Endothelial cell of umbilical vein (primary cell): ENCODE results near the gene PRIMA1. TPM values are rescaled to one million over a fixed set of nuclear protein-coding genes. Genes with fewer than 3 reads are reported as not detected.

ENCODE experiments used
- BruUV-seq: library from RNA; stranded (reverse); fragments of 400-500 nt; replicated peaks from 2 replicates; lab custom pipeline; 2021; lab: Mats Ljungman, UMichigan
- CTCF ChIA-PET: fragments of 300-600, 350-600 bp; sonication (Branson Sonifier 250); formaldehyde crosslinking; loops from one replicate; lab custom pipeline; 2021; ENCODE audit warnings: antibody characterized with exemption, inconsistent platforms; lab: Charles Lee
- POLR2A ChIA-PET: fragments of 300-600, 350-600 bp; sonication (Branson Sonifier 250); formaldehyde crosslinking; loops from one replicate; lab custom pipeline; 2021; ENCODE audit warnings: antibody characterized with exemption, inconsistent platforms; lab: Charles Lee
- DNase-seq: peaks from one replicate; pipeline ENCODE4 v3.0.0-alpha.2; 2011; ENCODE audit warnings: low read depth, low spot score
- FAIRE-seq: peaks from 2 replicates; lab custom pipeline; 2011; peaks lifted over from hg19 to GRCh38; lab: Jason Lieb, UNC
- H2AFZ ChIP-seq: 2 replicates; pipeline ENCODE4 v1.6.0; 2012; ENCODE audit warnings: low read depth, low read length, control low read depth, inconsistent platforms
- H3K27ac ChIP-seq: 2 replicates; pipeline ENCODE4 v1.5.1; 2011; ENCODE audit warnings: low read depth, mild to moderate bottlenecking, control low read depth, low read length, moderate library complexity; ENCODE audit not compliant: insufficient read depth
- H3K27me3 ChIP-seq, 2 experiments: 2 replicates each; pipeline versions ENCODE4 v1.6.0 to v1.6.1; 2011; ENCODE audit warnings: low read length in 2 of 2, mixed read lengths in 1 of 2; ENCODE audit not compliant: control insufficient read depth in 2 of 2, insufficient read depth in 2 of 2
- H3K36me3 ChIP-seq, 2 experiments: 2 replicates in 1 of 2; 3 replicates in 1 of 2; pipeline ENCODE4 v1.5.1; 2011; ENCODE audit warnings: low read length in 2 of 2, mild to moderate bottlenecking in 1 of 2, moderate library complexity in 1 of 2; ENCODE audit not compliant: control insufficient read depth in 2 of 2, insufficient read depth in 2 of 2; ENCODE audit errors: extremely low read depth in 1 of 2
- H3K4me1 ChIP-seq: 3 replicates; pipeline ENCODE4 v1.5.1; 2011; ENCODE audit warnings: mild to moderate bottlenecking, low read length; ENCODE audit not compliant: control insufficient read depth, insufficient read depth; ENCODE audit errors: extremely low read depth
- H3K4me2 ChIP-seq: 2 replicates; pipeline ENCODE4 v1.6.1; 2011; ENCODE audit warnings: low read length, control low read depth, mixed read lengths; ENCODE audit not compliant: insufficient read depth
- H3K4me3 ChIP-seq, 3 experiments: fragments of 200-600 bp in 1 of 3; sonication (generic), shearing (Covaris generic) in 1 of 3; replicated peaks in 1 of 3; 2 replicates each; pipeline ENCODE4 v1.5.1; 2011 to 2016; ENCODE audit warnings: control low read depth in 3 of 3, low read length in 3 of 3, mild to moderate bottlenecking in 2 of 3, inconsistent platforms in 1 of 3, low read depth in 1 of 3, moderate library complexity in 1 of 3; ENCODE audit not compliant: insufficient read depth in 1 of 3
- H3K79me2 ChIP-seq: 2 replicates; pipeline ENCODE4 v1.6.0; 2012; ENCODE audit warnings: low read length, inconsistent platforms; ENCODE audit not compliant: control insufficient read depth, insufficient read depth
- H3K9ac ChIP-seq: replicated peaks from 2 replicates; pipeline ENCODE3; 2011; ENCODE audit warnings: low read length, control low read depth; ENCODE audit not compliant: insufficient read depth; ENCODE audit errors: extremely low read depth
- H3K9me1 ChIP-seq: replicated peaks from 3 replicates; pipeline ENCODE4 v1.6.0; 2011; ENCODE audit warnings: mild to moderate bottlenecking, low read length; ENCODE audit not compliant: control insufficient read depth, insufficient read depth; ENCODE audit errors: extremely low read depth
- H3K9me3 ChIP-seq: replicated peaks from 2 replicates; pipeline ENCODE4 v1.5.1; 2012; ENCODE audit warnings: low read length, inconsistent platforms; ENCODE audit not compliant: control insufficient read depth, insufficient read depth
- H4K20me1 ChIP-seq: replicated peaks from 2 replicates; pipeline ENCODE3; 2011; ENCODE audit warnings: mild to moderate bottlenecking, low read length; ENCODE audit not compliant: control insufficient read depth, insufficient read depth; ENCODE audit errors: extremely low read depth
- EZH2 ChIP-seq: IDR thresholded peaks from 2 replicates; pipeline ENCODE4 v1.6.1; 2012; ENCODE audit warnings: borderline replicate concordance, low read depth, mild to moderate bottlenecking, moderate library complexity, low read length, inconsistent platforms; ENCODE audit not compliant: severe bottlenecking
- FOS ChIP-seq: IDR thresholded peaks from 2 replicates; pipeline ENCODE4 v1.6.1; 2011; ENCODE audit warnings: mild to moderate bottlenecking, low read length, moderate library complexity, borderline replicate concordance; ENCODE audit not compliant: insufficient read depth
- GATA2 ChIP-seq: IDR thresholded peaks from 2 replicates; pipeline ENCODE4 v1.7.0; 2011; ENCODE audit warnings: low read depth, mild to moderate bottlenecking, moderate library complexity, mixed read lengths, low read length; ENCODE audit not compliant: insufficient read length, insufficient read depth
- JUN ChIP-seq: IDR thresholded peaks from 2 replicates; pipeline ENCODE4 v1.6.1; 2011; ENCODE audit warnings: borderline replicate concordance, low read depth; ENCODE audit not compliant: insufficient read length, insufficient read depth
- MYC ChIP-seq: IDR thresholded peaks from one replicate; pipeline ENCODE4 v1.6.1; 2011; ENCODE audit warnings: mild to moderate bottlenecking, low read depth, low read length
- POLR2A ChIP-seq: IDR thresholded peaks from 2 replicates; pipeline ENCODE4 v1.6.1; 2012; ENCODE audit warnings: low read depth, mild to moderate bottlenecking, control low read depth, low read length
- POLR2AphosphoS5 ChIP-seq: IDR thresholded peaks from 2 replicates; pipeline ENCODE4 v1.6.1; 2012; ENCODE audit warnings: low read depth, mild to moderate bottlenecking, control low read depth, low read length, moderate library complexity; ENCODE audit not compliant: insufficient read depth
- dilution Hi-C: fragments of 300-500 bp; cut with MboI; formaldehyde crosslinking; loops from one replicate; pipeline ENCODE4 v1.15.0; 2019; ENCODE audit warnings: low sequenced_read_pairs; ENCODE audit not compliant: extremely low pct_ligation_motif_present
- intact Hi-C: fragments of 100-400 bp; cut with micrococcal nuclease; formaldehyde crosslinking; loops from one replicate; pipeline ENCODE4 v1.10.0; 2022
- polyA plus RNA-seq, 4 experiments: library from polyadenylated mRNA; depleted of rRNA in 3 of 4; stranded (reverse) in 3 of 4; unstranded in 1 of 4; fragments of >200 nt; gene quantifications; 2 replicates each; pipeline versions ENCODE4 v1.2.1 to v1.2.3, GENCODE V29; 2011 to 2012; ENCODE audit warnings: missing spikeins in 1 of 4
- total RNA-seq: library from RNA; stranded (reverse); gene quantifications from 2 replicates; pipeline ENCODE4 v1.2.3, GENCODE V29; 2021
- TF ChIP-seq, protein P1 (sequence below), 2 donors: IDR thresholded peaks; 1 replicate in 1 of 2; 2 replicates in 1 of 2; pipeline ENCODE4 v1.5.1; 2011; ENCODE audit warnings: low read length in 2 of 2, mild to moderate bottlenecking in 2 of 2, moderate library complexity in 2 of 2, control low read depth in 1 of 2, inconsistent platforms in 1 of 2, low read depth in 1 of 2; ENCODE audit not compliant: insufficient read depth in 1 of 2; ENCODE audit errors: extremely low read depth in 1 of 2
- TF ChIP-seq, protein P2 (sequence below): IDR thresholded peaks from 2 replicates; pipeline ENCODE4 v1.6.1; 2011; ENCODE audit not compliant: insufficient read depth, insufficient read length

The PRIMA1 gene
- total and polyA plus RNA-seq, 2 donors (not counting 3 experiments of a cell fraction or from before 2014, with no cell fraction given): not detected

DNA sequence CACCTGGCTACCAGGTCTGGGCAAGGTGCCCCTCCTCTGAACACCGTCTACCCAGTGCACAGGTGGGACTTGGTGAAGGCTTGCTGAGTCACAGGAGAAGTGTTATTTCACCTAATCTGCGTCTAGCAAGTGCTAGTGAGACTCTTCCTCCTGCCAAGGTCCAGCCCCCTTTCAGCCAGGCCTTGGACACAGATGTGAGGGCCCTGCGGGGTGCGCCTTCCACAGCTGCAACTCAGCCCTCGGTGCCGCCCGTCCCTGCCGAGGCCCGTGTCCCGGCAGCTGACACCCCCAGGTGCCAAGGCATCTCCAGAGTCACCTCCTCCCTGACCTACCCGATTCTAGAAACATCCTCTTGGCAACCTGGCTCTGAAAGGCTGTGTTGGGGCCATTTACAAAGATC lies 55.1 kb downstream of the PRIMA1 start:
- POLR2A ChIA-PET: no interaction called here
- H3K27ac ChIP-seq: no peak overlapping the region
- no peaks in the 10 kb centered on the region for H4K20me1 ChIP-seq
- TF ChIP-seq JUN (no peak), GATA2 (no peak), MYC (no peak), EZH2 (no peak), FOS (no peak), POLR2A (no peak), POLR2AphosphoS5 (no peak)
- TF ChIP-seq, protein P1, sequence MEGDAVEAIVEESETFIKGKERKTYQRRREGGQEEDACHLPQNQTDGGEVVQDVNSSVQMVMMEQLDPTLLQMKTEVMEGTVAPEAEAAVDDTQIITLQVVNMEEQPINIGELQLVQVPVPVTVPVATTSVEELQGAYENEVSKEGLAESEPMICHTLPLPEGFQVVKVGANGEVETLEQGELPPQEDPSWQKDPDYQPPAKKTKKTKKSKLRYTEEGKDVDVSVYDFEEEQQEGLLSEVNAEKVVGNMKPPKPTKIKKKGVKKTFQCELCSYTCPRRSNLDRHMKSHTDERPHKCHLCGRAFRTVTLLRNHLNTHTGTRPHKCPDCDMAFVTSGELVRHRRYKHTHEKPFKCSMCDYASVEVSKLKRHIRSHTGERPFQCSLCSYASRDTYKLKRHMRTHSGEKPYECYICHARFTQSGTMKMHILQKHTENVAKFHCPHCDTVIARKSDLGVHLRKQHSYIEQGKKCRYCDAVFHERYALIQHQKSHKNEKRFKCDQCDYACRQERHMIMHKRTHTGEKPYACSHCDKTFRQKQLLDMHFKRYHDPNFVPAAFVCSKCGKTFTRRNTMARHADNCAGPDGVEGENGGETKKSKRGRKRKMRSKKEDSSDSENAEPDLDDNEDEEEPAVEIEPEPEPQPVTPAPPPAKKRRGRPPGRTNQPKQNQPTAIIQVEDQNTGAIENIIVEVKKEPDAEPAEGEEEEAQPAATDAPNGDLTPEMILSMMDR (IDR thresholded peaks at IDR 0.05; ENCODE audit: extremely low read depth in 1 of 2, insufficient read depth in 1 of 2, low read depth in 1 of 2, low read length in 2 of 2): no peak
- TF ChIP-seq, protein P2, sequence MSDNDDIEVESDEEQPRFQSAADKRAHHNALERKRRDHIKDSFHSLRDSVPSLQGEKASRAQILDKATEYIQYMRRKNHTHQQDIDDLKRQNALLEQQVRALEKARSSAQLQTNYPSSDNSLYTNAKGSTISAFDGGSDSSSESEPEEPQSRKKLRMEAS: no peak
- H3K9ac ChIP-seq: no peak overlapping the region
- DNase-seq (no peak), FAIRE-seq (no peak)
- H3K4me1 ChIP-seq: no peaks in the 10 kb centered on the region
- dilution Hi-C loops (no loop called here), intact Hi-C loops (no loop called here)
- no peak overlapping the region for H3K4me2 ChIP-seq
- H3K79me2 ChIP-seq: no peaks in the 10 kb centered on the region
- no peak overlapping the region for H2AFZ ChIP-seq
- no peaks in the 10 kb centered on the region for H3K27me3 ChIP-seq
- no peak overlapping the region for H3K4me3 ChIP-seq
- H3K9me1 ChIP-seq: no peaks in the 10 kb centered on the region
- CTCF ChIA-PET: no interaction called here
- BruUV-seq: no TSS peak
- no peaks in the 10 kb centered on the region for H3K9me3 ChIP-seq
- H3K36me3 ChIP-seq: no peaks in the 10 kb centered on the region
